Measurements from ENCODE around the gene PLEKHJ1.

The PLEKHJ1 gene

DNA sequence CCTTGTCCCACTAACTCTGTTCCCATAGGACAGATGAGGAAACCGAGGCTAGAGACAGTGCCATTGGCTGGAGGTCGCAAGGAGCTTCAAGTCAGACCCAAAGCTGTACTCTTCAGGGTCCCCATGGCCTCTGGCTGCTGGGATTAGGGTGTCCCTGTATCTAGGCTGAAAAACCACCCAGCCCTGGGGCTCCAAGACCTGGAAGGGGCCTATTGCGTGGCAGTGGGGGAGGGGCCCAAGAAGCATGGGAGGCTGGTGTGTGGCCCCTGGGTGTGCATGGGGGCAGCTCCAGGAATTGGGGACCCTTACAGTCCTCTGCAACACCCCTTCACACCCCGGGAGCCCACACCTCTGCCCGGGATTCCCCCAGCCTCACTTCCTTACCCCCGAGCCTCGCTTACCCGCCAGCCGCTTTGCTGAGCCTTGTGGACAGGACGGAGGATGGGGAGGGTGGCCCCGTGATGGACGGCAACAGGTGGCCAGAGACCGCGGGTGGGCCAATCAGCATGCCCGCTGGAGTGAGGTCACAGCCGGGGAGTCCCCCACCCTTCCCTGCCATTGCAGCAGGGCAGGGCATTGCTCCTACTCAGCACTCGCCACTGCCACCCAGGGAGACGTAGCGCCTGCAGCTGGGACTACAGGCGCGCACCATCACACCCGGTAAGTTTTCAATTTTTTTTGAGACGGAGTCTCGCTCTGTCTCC, 20.0 kb upstream of the PLEKHJ1 start, which contains the start of gene JSRP1:
JSRP1 (minus strand) TSS at position 436 of the 704 bp plus-strand sequence. CDS start 1,103 bp downstream, outside the sequence.
- TF ChIP-seq, protein P1, sequence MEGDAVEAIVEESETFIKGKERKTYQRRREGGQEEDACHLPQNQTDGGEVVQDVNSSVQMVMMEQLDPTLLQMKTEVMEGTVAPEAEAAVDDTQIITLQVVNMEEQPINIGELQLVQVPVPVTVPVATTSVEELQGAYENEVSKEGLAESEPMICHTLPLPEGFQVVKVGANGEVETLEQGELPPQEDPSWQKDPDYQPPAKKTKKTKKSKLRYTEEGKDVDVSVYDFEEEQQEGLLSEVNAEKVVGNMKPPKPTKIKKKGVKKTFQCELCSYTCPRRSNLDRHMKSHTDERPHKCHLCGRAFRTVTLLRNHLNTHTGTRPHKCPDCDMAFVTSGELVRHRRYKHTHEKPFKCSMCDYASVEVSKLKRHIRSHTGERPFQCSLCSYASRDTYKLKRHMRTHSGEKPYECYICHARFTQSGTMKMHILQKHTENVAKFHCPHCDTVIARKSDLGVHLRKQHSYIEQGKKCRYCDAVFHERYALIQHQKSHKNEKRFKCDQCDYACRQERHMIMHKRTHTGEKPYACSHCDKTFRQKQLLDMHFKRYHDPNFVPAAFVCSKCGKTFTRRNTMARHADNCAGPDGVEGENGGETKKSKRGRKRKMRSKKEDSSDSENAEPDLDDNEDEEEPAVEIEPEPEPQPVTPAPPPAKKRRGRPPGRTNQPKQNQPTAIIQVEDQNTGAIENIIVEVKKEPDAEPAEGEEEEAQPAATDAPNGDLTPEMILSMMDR (IDR thresholded peaks at IDR 0.05; ENCODE audit: extremely low read depth, insufficient read depth, missing control alignments) = no peak
- no peak for DNase-seq (ENCODE audit: low spot score)
- in situ Hi-C loops (cut with MboI; ENCODE audit: low pct_unique_long_range_greater_than_20kb, low sequenced_read_pairs, unreplicated experiment) = loop anchor here (25.0 kb wide), 1 partner anchor 356 kb away; no protein-coding TSS in a partner anchor

DNA sequence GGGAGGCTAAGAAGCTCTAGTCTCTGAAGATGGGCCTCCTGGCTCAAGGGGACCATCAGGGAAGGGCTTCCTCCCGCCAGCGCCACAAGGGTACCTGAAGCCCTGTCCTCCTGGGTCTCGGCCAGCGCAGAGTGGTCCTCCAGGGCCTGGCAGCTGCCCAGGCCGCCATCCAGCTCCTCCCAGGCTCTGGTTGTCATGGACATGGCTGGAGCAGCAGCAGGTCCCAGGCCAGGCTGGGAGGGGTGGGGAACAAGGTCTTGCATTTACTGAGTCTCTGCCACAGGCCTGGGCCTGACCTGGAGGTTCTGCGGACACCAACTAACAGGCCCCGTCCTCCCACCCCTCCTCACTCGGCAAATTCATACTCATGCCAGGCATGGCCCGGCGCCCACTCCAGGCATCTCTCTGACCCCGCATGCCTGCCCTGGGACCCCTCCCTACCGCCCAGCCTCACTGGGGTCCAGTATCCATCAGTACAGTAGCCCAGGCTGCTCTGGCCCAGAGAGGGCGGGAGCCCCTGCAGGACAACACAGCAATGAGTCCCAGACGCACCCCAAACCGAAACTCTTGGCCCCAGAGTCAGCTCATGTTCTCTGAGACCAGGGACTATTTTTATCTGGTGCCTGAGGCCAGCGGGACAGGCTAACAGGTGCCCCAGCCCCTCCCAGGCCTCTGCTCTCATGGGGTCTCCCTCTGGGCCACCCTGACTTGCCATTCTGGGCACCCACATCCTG, 19.1 kb upstream of the PLEKHJ1 start:
- TF ChIP-seq, protein P1 (IDR thresholded peaks at IDR 0.05; ENCODE audit: extremely low read depth, insufficient read depth, missing control alignments) = no peak
- in situ Hi-C loops (cut with MboI; ENCODE audit: low pct_unique_long_range_greater_than_20kb, low sequenced_read_pairs, unreplicated experiment) = loop anchor here (25.0 kb wide), 1 partner anchor 357 kb away; no protein-coding TSS in a partner anchor
- no peak for DNase-seq (ENCODE audit: low spot score)

DNA sequence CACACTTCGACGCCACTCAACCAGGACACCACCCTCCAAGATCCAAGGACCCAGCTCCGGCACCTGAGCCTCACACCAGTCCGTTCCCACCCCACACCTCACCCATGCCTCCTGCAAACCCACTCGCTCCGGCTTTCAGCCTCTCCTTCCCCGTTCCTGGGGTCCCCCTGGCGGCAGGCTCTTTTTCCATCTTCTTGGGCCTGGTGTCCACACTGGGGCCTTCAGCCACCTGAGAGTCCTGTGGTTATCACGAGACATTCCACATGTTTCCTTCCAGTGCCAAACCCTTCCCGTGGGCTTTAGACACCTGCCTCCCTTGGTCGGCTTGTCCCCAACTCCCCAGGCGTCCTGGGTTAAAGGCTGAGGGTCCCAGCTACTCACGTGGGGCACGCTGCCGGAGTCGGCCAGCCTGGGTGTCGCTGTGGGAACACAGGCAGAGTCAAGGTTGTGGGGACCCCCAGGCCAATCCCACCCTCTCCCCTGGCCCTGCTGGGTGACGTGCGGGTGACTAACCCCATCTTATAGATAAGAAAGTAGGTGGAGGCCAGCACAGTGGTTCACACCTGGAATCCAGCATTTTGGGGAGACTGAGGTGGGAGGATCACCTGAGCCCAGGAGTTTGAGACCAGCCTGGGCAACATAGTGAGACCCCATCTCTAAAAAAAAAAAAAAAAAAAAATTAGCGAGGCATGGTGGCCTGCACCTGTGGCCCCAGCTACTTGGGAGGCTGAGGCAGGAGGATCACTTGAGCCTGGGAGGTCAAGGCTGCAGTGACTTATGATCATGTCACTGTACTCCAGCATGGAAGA, 18.1 kb upstream of the PLEKHJ1 start:
- TF ChIP-seq, protein P1 (IDR thresholded peaks at IDR 0.05; ENCODE audit: extremely low read depth, insufficient read depth, missing control alignments) = no peak
- in situ Hi-C loops (cut with MboI; ENCODE audit: low pct_unique_long_range_greater_than_20kb, low sequenced_read_pairs, unreplicated experiment) = loop anchor here (25.0 kb wide), 1 partner anchor 358 kb away; no protein-coding TSS in a partner anchor
- no peak for DNase-seq (ENCODE audit: low spot score)

DNA sequence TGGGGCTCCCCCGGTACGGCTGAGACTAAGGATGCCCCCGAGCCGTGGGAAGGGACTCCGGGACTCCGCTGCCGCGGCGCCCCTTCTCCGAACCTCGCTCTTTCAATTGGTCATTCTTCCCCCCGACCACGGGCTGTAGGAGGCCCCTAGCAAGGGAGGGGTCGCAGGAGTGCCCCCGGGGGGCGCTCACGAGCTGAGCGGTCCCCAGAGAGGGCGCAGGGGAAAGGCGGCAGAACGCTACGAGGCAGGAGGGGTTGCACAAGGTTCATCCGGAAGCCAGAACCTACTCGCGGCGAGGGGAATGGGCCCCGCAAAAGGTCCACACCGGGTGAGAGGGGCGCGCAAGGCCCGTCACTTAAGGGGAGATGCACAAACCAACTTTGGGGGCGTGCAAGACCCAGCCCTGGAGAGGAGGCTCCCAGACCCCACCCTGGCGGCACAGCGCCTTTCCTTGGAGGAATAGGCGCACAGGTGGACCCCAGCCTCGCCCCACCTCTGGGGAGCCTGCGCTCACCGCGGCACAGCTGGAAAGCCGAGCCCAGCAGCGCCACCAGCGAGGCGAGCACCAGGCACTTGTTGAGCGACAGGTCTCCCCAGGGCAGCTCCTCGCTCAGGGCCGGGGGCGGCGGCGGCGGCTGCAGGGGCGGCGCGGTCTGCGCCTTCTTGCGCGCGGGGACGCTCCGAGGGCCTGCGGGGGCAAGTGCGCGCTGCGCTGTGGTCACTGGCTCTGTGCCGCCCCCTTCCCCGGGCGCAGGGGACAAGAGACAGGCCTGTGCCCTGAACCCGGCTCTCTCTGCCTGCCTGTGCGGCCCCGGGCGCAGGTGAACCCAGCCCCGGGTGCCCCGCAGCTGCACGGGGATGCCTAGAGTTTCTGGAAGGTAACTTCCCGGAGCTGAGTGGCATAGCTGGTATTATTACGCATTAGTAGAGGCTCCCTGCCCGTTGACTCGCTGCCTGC, 17.3 kb upstream of the PLEKHJ1 start:
- in situ Hi-C loops (cut with MboI; ENCODE audit: low pct_unique_long_range_greater_than_20kb, low sequenced_read_pairs, unreplicated experiment) = loop anchor here (25.0 kb wide), 1 partner anchor 359 kb away; no protein-coding TSS in a partner anchor
- TF ChIP-seq, protein P1 (IDR thresholded peaks at IDR 0.05; ENCODE audit: extremely low read depth, insufficient read depth, missing control alignments) = peak; percentile 51

DNA sequence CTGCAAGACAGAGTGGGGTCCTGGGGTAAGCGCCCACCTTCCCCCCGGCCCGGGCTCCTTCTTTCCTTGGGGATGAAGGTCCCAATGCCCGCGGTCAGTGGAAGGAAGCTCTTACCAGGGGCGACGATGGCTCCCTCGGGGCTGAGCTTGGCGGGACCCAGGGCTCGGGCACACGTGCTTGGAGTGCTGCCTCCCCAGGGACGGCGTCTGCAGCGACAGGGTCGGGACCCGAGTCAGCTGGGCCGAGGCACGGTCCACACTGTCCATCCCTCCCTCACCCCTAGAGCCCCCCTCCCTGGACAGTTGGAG, 16.6 kb upstream of the PLEKHJ1 start:
- in situ Hi-C loops (cut with MboI; ENCODE audit: low pct_unique_long_range_greater_than_20kb, low sequenced_read_pairs, unreplicated experiment) = loop anchor here (25.0 kb wide), 1 partner anchor 360 kb away; no protein-coding TSS in a partner anchor
- TF ChIP-seq, protein P1 (IDR thresholded peaks at IDR 0.05; ENCODE audit: extremely low read depth, insufficient read depth, missing control alignments) = no peak
- peak; percentile 50 for DNase-seq (ENCODE audit: low spot score)

More for the DNA sequence above, 17.3 kb upstream of the PLEKHJ1 start:
- peak; percentile 76 for DNase-seq (ENCODE audit: low spot score)

Measured in GM13977 (cell line).